Forelimb muscle (tissue), 1 donor: ENCODE results near the gene NFKBIZ. TPM values are rescaled to one million over a fixed set of nuclear protein-coding genes. Genes with fewer than 3 reads are reported as not detected.

ENCODE experiments used
- polyA plus RNA-seq: library from polyadenylated mRNA; unstranded; fragments of 120-200 nt; gene quantifications from one replicate; pipeline ENCODE4 v1.2.1, GENCODE V29; 2013; ENCODE audit not compliant: insufficient read length

NFKBIZ gene
- polyA plus RNA-seq, 1 donor = 2.4 TPM

Other genes with a start within 250 kb of the NFKBIZ start
- 14.3 TPM for gene ZBTB11, start 172.4 kb upstream of the NFKBIZ start, polyA plus RNA-seq
- gene RPL24, start 162.8 kb upstream of the NFKBIZ start, polyA plus RNA-seq = 2,149 TPM
- gene CEP97, start 124.9 kb upstream of the NFKBIZ start, polyA plus RNA-seq = 12.5 TPM
- gene NXPE3, start 70.3 kb upstream of the NFKBIZ start, polyA plus RNA-seq = 19.4 TPM